Stimulated activated CD4-positive, alpha-beta T cell treated with anti-CD3 and anti-CD28 coated beads, Interleukin-2, amount 100 ng/mL, for 4 hours (primary cell): ENCODE measurements around the gene APOL1.
"Not testable (repeated sequence)": the region's sequence is repeated elsewhere in the genome, so short reads cannot be mapped to it uniquely, and the experiment has no call there.

Experiments
- DNase-seq: peaks from one replicate; pipeline ENCODE4 v3.0.0-alpha.2; 2020; ENCODE audit warnings: low read depth

APOL1 gene

GRCh38 chr22:36271231-36271630, 18.3 kb downstream of the APOL1 start:
- DNase-seq: not testable (repeated sequence)

DNA sequence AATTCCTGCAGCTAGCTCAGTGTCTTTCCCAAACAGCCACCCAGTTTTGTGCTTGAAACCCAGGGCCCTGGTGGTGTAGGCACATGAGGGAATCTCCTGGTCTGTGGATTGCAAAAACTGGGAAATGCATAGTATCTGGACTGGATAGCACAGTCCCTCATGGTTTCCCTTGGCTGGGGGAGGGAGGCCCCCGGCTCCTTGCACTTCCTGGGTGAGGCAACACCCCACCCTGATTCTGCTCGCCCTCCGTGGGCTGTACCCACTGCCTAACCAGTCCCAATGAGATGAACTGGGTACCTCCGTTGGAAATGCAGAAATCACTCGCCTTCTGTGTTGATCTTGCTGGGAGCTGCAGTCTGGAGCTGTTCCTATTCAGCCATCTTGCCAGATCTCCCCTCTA, 19.0 kb downstream of the APOL1 start:
- DNase-seq: not testable (repeated sequence)

DNA sequence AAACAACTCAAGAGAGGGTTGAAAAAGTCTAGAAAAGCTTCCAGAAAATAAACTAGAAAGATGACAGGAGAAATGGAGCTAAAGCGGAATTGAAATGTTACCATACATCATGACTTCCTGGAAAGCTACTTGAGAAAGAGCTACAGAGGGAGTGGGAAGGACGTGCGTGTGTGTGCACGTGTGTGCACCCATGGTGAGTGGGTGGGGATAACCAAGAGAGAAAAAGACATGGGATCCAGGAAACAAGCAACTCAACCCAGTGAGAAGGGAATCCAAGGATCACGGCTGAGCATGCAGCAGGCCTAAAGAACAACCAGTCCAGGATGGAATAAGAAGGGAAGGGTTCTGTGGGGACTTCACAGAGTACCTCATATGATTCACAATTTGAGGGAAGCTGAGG, 21.6 kb downstream of the APOL1 start:
- DNase-seq: no peak

DNA sequence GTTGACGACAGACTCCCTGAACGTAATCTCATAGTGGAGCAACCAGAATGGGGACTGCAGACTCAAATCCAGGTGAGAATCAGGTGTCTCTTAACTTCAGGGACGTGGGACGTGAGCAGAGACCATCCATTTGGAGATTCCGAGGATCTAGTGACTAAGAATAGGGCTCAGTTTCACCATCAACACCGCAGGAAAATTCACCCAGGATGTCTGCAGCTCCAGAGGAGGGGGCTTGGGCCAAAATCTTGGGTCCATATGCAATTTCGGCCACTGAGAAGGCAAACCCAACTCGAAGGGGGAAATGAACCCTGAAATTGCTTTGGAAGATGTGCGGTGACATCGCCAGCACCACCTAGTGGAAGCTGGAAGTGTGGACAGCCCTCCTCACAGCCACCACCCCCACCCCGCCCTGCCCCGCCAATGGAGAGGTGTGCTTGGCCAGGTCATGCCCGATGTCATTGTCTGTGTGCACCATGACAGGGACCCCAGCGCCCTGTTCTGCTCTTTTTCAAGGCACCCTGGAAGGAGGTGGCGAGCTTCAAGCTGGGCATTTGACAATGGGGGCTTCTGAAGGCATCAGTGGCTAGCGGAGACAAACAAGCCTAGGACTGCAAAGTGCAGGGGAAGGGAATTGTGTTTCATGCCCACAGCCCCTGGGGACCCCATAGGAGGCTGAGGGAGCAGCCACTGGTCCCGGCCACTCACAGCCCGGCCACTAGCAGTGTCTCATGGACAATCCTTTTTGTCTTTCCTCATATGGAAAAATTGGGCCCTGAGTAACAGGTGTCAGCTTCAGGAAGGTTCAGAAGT, 24.8 kb downstream of the APOL1 start:
- DNase-seq: peak; percentile 49

DNA sequence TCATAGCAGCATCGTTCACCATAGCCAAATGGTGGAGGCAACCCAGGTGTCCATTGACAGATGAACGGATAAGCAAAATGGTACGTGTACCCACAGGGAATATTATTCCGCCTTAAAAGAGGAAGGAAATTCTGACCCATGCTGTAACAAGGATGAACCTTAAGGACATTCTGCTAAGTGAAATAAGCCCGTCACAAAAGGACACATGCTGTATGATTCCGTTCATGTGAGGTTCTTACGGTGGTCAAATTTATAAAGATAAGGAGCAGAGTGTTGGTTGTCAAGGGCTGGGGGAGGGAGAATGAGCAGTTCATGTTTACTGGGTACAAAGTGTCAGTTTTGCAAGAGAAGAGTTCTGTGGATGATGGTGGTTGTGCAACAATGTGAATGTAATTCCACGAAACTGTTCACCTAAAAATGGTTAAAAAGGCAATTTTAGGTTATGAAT, 26.3 kb downstream of the APOL1 start:
- no peak for DNase-seq

DNA sequence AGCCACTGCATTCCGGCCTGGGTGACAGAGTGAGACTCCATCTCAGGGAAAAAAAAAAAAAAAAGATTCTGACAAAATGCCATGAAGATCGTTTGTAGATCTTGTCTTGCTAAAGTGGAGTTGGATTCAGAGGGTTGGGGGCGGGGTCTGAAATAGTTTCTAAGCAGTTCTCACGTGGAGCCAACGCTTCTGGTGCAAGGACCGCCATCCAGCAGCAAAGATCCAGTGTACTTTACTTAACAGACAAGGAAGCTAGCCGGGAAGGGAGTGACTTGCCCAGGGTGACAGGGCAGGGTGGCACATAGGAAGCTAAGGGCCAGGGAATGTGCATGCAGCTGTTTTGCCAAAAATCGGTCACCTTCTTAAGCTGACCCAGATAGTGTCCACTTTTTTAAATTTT, 27.4 kb downstream of the APOL1 start:
- DNase-seq: no peak

- no peak for DNase-seq
Observed at GRCh38 chr22:36281781-36282327, 28.9 kb downstream of the APOL1 start.

- DNase-seq: no peak
Observed at GRCh38 chr22:36282328-36282831, 29.4 kb downstream of the APOL1 start.

DNA sequence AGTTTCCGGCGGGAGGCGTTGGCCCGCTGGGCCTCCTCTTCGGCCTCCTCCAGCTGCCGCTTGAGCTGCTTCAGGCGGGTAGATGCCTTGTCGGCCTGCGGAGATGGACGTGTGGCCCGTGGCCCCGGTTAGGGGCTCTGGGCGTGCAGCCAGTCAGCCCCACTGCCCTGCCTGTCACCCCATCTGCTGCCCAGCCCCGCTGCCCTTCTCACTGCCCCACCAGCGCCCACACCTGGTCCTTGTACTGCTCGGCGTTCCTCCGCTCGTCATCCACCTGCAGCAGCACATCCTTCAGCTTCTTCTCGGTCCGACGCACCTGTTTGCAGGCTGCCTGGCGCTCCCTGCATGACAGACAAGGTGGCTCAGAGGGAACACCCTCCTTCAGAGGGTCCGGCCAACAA, 31.2 kb downstream of the APOL1 start:
- no peak for DNase-seq

DNA sequence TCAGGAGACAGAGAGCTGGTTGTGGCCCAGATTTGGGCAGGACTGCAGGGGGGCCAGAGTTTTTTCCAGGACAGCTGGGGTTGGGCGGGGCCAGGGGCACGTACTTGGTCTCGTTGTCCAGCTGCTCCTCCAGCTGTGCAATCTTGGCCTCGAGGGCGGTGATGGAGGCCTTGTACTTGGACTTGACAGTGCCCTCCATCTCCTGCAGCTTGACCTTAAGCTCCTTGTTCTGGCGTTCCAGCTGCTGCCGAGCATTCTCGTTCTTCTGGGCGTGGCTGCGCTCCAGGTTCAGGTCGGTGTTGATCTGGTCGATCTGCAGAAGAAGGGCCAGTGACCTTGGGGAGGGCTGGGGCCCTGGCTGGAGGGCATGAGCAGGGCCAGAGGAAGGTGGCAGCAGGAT, 32.1 kb downstream of the APOL1 start:
- DNase-seq: no peak

DNA sequence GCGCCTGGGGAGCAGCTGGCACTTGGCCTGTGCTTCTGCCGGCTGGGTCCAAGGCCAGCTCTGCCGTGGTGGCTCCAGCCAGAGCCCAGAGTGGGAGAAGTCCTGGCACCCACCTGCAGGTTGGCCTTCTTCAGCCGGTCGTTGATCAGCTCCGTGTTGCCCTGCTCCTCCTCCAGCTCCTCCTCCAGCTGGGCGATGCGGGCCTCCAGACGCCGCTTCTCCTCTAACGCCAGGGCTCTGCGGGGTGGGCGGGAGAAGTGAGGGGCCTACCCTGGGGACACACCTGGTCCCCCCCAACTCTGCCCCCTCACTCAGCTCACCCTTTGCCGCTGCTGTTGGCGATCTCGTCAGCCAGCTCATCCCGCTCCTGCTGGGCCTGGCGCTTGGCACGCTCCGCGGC, 32.6 kb downstream of the APOL1 start:
- no peak for DNase-seq

DNA sequence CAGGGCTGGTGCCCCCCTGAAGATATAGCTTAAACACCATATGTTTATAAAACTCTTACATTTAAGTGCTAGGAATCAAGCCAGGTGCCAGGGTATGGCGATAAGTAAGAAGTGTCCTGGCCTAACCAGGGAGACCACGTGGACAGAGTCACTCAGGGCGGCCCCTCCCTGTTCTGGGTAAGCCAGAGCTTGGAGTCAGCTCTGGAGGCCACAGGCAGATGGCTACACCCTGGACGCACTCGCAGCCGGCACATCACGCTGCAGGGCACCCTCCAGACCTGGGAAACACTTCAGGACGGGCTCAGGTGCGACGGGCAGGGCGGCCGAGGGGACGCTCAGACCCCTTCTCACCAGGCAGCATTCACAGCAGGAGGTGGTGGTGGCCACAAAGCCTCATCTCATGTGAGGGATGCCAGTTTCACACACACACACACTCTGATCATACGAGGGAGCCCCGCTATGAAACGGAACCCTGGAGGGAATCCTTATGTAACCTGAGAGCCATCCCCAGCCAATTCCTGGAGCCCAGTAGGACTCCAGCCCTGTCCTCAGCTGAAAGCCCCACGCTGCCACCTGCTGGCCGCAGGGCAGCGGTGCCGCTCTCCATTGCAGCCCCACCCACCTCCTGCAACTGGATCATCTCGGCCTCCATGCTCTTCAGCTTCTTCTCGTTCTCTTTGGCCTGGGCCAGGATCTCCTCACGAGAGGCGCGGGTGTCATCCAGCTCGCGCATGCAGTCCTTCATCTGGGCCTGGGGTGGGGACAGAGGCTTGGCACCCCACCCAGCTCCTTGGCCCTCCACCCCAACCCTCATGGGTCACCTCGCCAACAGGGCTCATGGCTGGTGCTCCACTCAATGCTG, 33.4 kb downstream of the APOL1 start:
- peak; percentile 34 for DNase-seq

- DNase-seq: no peak
Observed at GRCh38 chr22:36287881-36288515, 35.1 kb downstream of the APOL1 start.

- no peak for DNase-seq
Observed at GRCh38 chr22:36288571-36289405, 35.9 kb downstream of the APOL1 start.

GRCh38 chr22:36289406-36289870, 36.5 kb downstream of the APOL1 start:
- no peak for DNase-seq

DNA sequence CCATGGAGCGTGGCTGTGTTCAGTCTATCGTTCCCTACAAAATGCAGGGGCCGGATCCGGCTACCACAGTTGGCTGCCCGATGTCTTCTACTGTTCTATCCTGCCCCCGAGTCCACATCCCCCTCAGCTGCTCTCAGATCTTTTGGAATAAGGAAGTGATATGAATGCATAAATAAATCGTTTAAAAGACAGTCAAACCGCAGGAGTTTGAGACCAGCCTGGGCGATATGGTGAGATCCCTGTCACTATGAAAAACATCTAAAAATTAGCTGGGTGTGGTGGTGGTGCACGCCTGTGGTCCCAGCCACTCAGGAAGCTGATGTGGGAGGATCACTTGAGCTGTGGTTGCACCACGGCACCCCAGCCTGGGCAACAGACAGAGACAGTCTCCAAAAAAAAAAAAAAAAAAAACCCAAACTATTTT, 37.0 kb downstream of the APOL1 start:
- DNase-seq: not testable (repeated sequence)

DNA sequence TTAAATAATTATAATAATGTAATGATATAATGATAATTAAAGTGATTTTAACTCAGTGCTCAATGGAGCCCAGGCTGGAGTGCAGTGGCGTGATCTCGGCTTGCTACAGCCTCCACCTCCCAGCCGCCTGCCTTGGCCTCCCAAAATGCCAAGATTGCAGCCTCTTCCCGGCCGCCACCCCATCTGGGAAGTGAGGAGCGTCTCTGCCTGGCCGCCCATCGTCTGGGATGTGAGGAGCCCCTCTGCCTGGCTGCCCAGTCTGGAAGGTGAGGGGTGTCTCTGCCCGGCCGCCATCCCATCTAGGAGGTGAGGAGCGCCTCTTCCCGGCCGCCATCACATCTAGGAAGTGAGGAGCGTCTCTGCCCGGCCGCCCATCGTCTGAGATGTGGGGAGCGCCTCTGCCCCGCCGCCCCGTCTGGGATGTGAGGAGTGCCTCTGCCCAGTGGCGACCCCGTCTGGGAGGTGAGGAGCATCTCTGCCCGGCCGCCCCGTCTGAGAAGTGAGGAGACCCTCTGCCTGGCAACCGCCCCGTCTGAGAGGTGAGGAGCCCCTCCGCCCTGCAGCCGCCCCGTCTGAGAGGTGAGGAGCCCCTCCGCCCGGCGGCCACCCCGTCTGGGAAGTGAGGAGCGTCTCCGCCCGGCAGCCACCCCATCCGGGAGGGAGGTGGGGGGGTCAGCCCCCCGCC, 37.6 kb downstream of the APOL1 start:
- DNase-seq: not testable (repeated sequence)

- DNase-seq: no peak
Observed at GRCh38 chr22:36291831-36292740, 39.2 kb downstream of the APOL1 start.

- DNase-seq: no peak
Observed at GRCh38 chr22:36292823-36293530, 40.0 kb downstream of the APOL1 start.
